GM23338 (cell line): ENCODE data around the gene EFCAB9.
"Not testable (repeated sequence)": the region's sequence is repeated elsewhere in the genome, so short reads cannot be mapped to it uniquely, and the experiment has no call there.

Experiments
- CREB1 ChIP-seq: fragments of 250-450 bp; sonication (Bioruptor Pico); IDR thresholded peaks from 2 replicates; pipeline ENCODE4 v1.5.0; 2020; ENCODE audit warnings: low read depth, mild to moderate bottlenecking, moderate library complexity
- CTCF ChIP-seq, 2 experiments: fragments of 200-600 bp in 1 of 2; sonication (generic) in 1 of 2; conservative IDR thresholded peaks; 2 replicates each; pipeline versions ENCODE4 v1.5.1 to v1.6.1; 2016 to 2017; ENCODE audit warnings: antibody characterized with exemption in 2 of 2, low read depth in 2 of 2, mild to moderate bottlenecking in 2 of 2, moderate library complexity in 1 of 2
- EZH2 ChIP-seq: fragments of 200-600 bp; sonication (generic); IDR thresholded peaks from one replicate; pipeline ENCODE4 v1.8.0; 2017; ENCODE audit warnings: antibody characterized with exemption, mild to moderate bottlenecking, low read depth; ENCODE audit not compliant: unreplicated experiment
- EZH2phosphoT487 ChIP-seq: fragments of 200-600 bp; sonication (generic); IDR thresholded peaks from one replicate; pipeline ENCODE4 v1.8.1; 2018; ENCODE audit warnings: antibody characterized with exemption; ENCODE audit not compliant: unreplicated experiment
- JUNB ChIP-seq: IDR thresholded peaks from one replicate; pipeline ENCODE4 v1.6.1; 2016; ENCODE audit warnings: antibody characterized with exemption; ENCODE audit not compliant: unreplicated experiment
- NANOG ChIP-seq: IDR thresholded peaks from 2 replicates; pipeline ENCODE4 v1.6.1; 2016; ENCODE audit warnings: antibody characterized with exemption, borderline replicate concordance
- POLR2AphosphoS5 ChIP-seq: IDR thresholded peaks from 2 replicates; pipeline ENCODE4 v1.6.1; 2016; ENCODE audit warnings: antibody characterized with exemption, low read depth
- ZNF114 ChIP-seq: fragments of 250-450 bp; sonication (Bioruptor Pico); IDR thresholded peaks from 2 replicates; pipeline ENCODE4 v1.5.0; 2020; ENCODE audit warnings: mild to moderate bottlenecking, moderate library complexity
- TF ChIP-seq, protein P1 (sequence below): fragments of 250-450 bp; sonication (Bioruptor Pico); IDR thresholded peaks from 2 replicates; pipeline ENCODE4 v1.5.0; 2020; ENCODE audit warnings: mild to moderate bottlenecking, moderate library complexity

DNA sequence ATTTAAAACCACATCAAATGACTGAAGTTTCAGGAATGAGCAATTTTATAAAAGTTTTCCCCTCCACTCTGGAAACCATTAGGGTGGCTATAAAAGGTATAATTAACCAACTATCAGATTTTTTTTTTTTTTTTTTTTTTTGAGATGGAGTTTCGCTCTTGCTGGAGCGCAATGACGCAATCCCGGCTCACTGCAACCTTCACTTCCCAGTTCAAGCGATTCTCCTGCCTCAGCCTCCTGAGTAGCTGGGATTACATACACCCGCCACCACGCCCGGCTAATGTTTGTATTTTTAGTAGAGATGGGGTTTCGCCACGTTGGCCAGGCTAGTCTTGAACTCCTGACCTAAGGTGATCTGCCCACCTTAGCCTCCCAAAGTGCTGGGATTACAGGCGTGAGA, 12.0 kb downstream of the EFCAB9 start:
- not testable (repeated sequence) for TF ChIP-seq CTCF (conservative IDR thresholded peaks at IDR 0.05; ENCODE audit: low read depth in 2 of 2); EZH2; CREB1 (CRISPR knock-in tag); EZH2phosphoT487; NANOG; POLR2AphosphoS5; JUNB; ZNF114 (CRISPR knock-in tag)
- TF ChIP-seq, protein P1, sequence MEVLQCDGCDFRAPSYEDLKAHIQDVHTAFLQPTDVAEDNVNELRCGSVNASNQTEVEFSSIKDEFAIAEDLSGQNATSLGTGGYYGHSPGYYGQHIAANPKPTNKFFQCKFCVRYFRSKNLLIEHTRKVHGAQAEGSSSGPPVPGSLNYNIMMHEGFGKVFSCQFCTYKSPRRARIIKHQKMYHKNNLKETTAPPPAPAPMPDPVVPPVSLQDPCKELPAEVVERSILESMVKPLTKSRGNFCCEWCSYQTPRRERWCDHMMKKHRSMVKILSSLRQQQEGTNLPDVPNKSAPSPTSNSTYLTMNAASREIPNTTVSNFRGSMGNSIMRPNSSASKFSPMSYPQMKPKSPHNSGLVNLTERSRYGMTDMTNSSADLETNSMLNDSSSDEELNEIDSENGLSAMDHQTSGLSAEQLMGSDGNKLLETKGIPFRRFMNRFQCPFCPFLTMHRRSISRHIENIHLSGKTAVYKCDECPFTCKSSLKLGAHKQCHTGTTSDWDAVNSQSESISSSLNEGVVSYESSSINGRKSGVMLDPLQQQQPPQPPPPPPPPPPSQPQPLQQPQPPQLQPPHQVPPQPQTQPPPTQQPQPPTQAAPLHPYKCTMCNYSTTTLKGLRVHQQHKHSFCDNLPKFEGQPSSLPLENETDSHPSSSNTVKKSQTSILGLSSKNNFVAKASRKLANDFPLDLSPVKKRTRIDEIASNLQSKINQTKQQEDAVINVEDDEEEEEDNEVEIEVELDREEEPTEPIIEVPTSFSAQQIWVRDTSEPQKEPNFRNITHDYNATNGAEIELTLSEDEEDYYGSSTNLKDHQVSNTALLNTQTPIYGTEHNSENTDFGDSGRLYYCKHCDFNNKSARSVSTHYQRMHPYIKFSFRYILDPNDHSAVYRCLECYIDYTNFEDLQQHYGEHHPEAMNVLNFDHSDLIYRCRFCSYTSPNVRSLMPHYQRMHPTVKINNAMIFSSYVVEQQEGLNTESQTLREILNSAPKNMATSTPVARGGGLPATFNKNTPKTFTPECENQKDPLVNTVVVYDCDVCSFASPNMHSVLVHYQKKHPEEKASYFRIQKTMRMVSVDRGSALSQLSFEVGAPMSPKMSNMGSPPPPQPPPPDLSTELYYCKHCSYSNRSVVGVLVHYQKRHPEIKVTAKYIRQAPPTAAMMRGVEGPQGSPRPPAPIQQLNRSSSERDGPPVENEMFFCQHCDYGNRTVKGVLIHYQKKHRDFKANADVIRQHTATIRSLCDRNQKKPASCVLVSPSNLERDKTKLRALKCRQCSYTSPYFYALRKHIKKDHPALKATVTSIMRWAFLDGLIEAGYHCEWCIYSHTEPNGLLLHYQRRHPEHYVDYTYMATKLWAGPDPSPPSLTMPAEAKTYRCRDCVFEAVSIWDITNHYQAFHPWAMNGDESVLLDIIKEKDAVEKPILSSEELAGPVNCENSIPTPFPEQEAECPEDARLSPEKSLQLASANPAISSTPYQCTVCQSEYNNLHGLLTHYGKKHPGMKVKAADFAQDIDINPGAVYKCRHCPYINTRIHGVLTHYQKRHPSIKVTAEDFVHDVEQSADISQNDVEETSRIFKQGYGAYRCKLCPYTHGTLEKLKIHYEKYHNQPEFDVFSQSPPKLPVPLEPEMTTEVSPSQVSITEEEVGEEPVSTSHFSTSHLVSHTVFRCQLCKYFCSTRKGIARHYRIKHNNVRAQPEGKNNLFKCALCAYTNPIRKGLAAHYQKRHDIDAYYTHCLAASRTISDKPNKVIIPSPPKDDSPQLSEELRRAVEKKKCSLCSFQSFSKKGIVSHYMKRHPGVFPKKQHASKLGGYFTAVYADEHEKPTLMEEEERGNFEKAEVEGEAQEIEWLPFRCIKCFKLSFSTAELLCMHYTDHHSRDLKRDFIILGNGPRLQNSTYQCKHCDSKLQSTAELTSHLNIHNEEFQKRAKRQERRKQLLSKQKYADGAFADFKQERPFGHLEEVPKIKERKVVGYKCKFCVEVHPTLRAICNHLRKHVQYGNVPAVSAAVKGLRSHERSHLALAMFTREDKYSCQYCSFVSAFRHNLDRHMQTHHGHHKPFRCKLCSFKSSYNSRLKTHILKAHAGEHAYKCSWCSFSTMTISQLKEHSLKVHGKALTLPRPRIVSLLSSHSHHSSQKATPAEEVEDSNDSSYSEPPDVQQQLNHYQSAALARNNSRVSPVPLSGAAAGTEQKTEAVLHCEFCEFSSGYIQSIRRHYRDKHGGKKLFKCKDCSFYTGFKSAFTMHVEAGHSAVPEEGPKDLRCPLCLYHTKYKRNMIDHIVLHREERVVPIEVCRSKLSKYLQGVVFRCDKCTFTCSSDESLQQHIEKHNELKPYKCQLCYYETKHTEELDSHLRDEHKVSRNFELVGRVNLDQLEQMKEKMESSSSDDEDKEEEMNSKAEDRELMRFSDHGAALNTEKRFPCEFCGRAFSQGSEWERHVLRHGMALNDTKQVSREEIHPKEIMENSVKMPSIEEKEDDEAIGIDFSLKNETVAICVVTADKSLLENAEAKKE (CRISPR knock-in tag), result not testable (repeated sequence)
